ENCODE results near the gene KLK7. TPM values are rescaled to one million over a fixed set of nuclear protein-coding genes. Genes with fewer than 3 reads are reported as not detected.

The KLK7 gene
- total RNA-seq, 1 experiment from 2014 or later = 3.6 TPM

GRCh38 chr19:50933640-50934039 is 50.1 kb downstream of the KLK7 start:
- Histone ChIP-seq H3K9me2 (replicated peaks; ENCODE audit: low read length) (no peaks in the 10 kb centered on the region), H3K27ac (ENCODE audit: low read length) (peak overlapping the region; percentile 88), H3K79me2 (ENCODE audit: low read length) (no peaks in the 10 kb centered on the region), H3K9ac (ENCODE audit: low read length) (peak overlapping the region; percentile 48; the same call in 1 of the 2 replicates), H3K27me3 (ENCODE audit: low read length) (no peaks in the 10 kb centered on the region), H3K9me3 (ENCODE audit: low read length) (no peaks in the 10 kb centered on the region), H3K4me1 (ENCODE audit: insufficient read depth, low read length) (peaks cover 38% of the 10 kb centered on the region), H4K20me1 (ENCODE audit: low read length) (no peaks in the 10 kb centered on the region), H3K36me3 (ENCODE audit: low read depth, low read length) (no peaks in the 10 kb centered on the region), H3K4me2 (ENCODE audit: low read length) (peak overlapping the region; percentile 60), H3K4me3 (ENCODE audit: low read length) (no peak overlapping the region), H3F3A (ENCODE audit: low read length, unreplicated experiment) (peaks cover 17% of the 10 kb centered on the region), H2AFZ (ENCODE audit: low read length) (no peak overlapping the region)
- ATAC-seq = peak; percentile 39
- peak; percentile 96 for DNase-seq
- intact Hi-C loops (cut with micrococcal nuclease) = loop anchor here (2.0 kb wide), 1 partner anchor 45 kb away; no protein-coding TSS in a partner anchor
- CTCF ChIA-PET = interaction anchor here (0.6 to 1.9 kb wide), 4 partner anchors 12 to 161 kb away, joined by 4 to 18 read pairs (median 5); no protein-coding TSS in a partner anchor
- TF ChIP-seq EZH2 (IDR thresholded peaks at IDR 0.05; ENCODE audit: low read length, unreplicated experiment) (no peak), CTCF (conservative IDR thresholded peaks at IDR 0.05; ENCODE audit: low read depth, low read length) (no peak), EZH2phosphoT487 (IDR thresholded peaks at IDR 0.05; ENCODE audit: borderline replicate concordance, low read length) (no peak)
- no TSS peak for BruUV-seq (replicated peaks)
- POLR2A ChIA-PET (ENCODE audit: unreplicated experiment) = no interaction called here

GRCh38 chr19:50932690-50933083 is 51.0 kb downstream of the KLK7 start:
- TF ChIP-seq CTCF (conservative IDR thresholded peaks at IDR 0.05; ENCODE audit: low read depth, low read length) = peak; percentile 45; the same call in 1 of the 2 replicates
- TF ChIP-seq EZH2phosphoT487 (IDR thresholded peaks at IDR 0.05; ENCODE audit: borderline replicate concordance, low read length) = no peak
- Histone ChIP-seq H3K79me2 (ENCODE audit: low read length) (no peaks in the 10 kb centered on the region), H3K9ac (ENCODE audit: low read length) (peak overlapping the region; percentile 48), H3K9me3 (ENCODE audit: low read length) (no peaks in the 10 kb centered on the region), H3F3A (ENCODE audit: low read length, unreplicated experiment) (peaks cover 17% of the 10 kb centered on the region), H3K9me2 (replicated peaks; ENCODE audit: low read length) (no peaks in the 10 kb centered on the region), H3K4me3 (ENCODE audit: low read length) (no peak overlapping the region), H3K4me2 (ENCODE audit: low read length) (peak overlapping the region; percentile 66), H3K27ac (ENCODE audit: low read length) (peak overlapping the region; percentile 88), H4K20me1 (ENCODE audit: low read length) (no peaks in the 10 kb centered on the region), H3K27me3 (ENCODE audit: low read length) (no peaks in the 10 kb centered on the region), H3K4me1 (ENCODE audit: insufficient read depth, low read length) (peaks cover 38% of the 10 kb centered on the region), H2AFZ (ENCODE audit: low read length) (no peak overlapping the region), H3K36me3 (ENCODE audit: low read depth, low read length) (no peaks in the 10 kb centered on the region)
- ATAC-seq (peak; percentile 10; the same call in 1 of the 2 replicates), DNase-seq (peak; percentile 59)
- POLR2A ChIA-PET (ENCODE audit: unreplicated experiment) = interaction anchor here (0.6 kb wide), 1 partner anchor 84 kb away, joined by 3 read pairs; no protein-coding TSS in a partner anchor
- intact Hi-C loops (cut with micrococcal nuclease) = loop anchor here (2.0 kb wide), 1 partner anchor 46 kb away; no protein-coding TSS in a partner anchor
- CTCF ChIA-PET = interaction anchor here (1.1 to 1.9 kb wide), 2 partner anchors 11 to 84 kb away, joined by 6 to 18 read pairs; no protein-coding TSS in a partner anchor
- TSS peak; percentile 88 for BruUV-seq (replicated peaks)

Data from PC-3 (cell line).